GM12878 (cell line): ENCODE data around the gene IL4I1. TPM values are rescaled to one million over a fixed set of nuclear protein-coding genes. Genes with fewer than 3 reads are reported as not detected.

ENCODE experiments used
- BHLHE40 ChIP-seq, 2 experiments: fragments of 450-650 bp in 1 of 2; IDR thresholded peaks; 2 replicates each; pipeline ENCODE4 v1.6.1; 2011 to 2017; ENCODE audit warnings: low read depth in 2 of 2, borderline replicate concordance in 1 of 2, improper control_type of control experiment in 1 of 2, low read length in 1 of 2, mild to moderate bottlenecking in 1 of 2
- BMI1 ChIP-seq: fragments of 450-650 bp; IDR thresholded peaks from 2 replicates; pipeline ENCODE4 v1.6.1; 2016; ENCODE audit warnings: mild to moderate bottlenecking, moderate library complexity, borderline replicate concordance
- CREM ChIP-seq: IDR thresholded peaks from 2 replicates; pipeline ENCODE4 v1.6.1; 2014; ENCODE audit warnings: antibody characterized with exemption, low read depth
- DPF2 ChIP-seq: fragments of 450-650 bp; IDR thresholded peaks from 2 replicates; pipeline ENCODE4 v1.6.1; 2017; ENCODE audit warnings: mild to moderate bottlenecking
- ESRRA ChIP-seq: IDR thresholded peaks from 2 replicates; pipeline ENCODE4 v1.6.1; 2012; ENCODE audit warnings: mild to moderate bottlenecking, low read length, improper control_type of control experiment
- HDAC6 ChIP-seq: fragments of 200-600 bp; sonication (generic); IDR thresholded peaks from one replicate; pipeline ENCODE4 v1.8.0; 2017; ENCODE audit warnings: antibody characterized with exemption; ENCODE audit not compliant: unreplicated experiment
- IKZF1 ChIP-seq: fragments of 450-650 bp; conservative IDR thresholded peaks from 2 replicates; pipeline ENCODE4 v1.6.1; 2017; ENCODE audit warnings: antibody characterized with exemption, mild to moderate bottlenecking
- JUND ChIP-seq: IDR thresholded peaks from 2 replicates; pipeline ENCODE4 v1.6.1; 2012; ENCODE audit warnings: low read depth, mild to moderate bottlenecking, low read length, improper control_type of control experiment, moderate library complexity
- KLF5 ChIP-seq: fragments of 450-650 bp; IDR thresholded peaks from 2 replicates; pipeline ENCODE4 v1.6.1; 2014; ENCODE audit warnings: mild to moderate bottlenecking; ENCODE audit not compliant: partially characterized antibody
- NBN ChIP-seq: fragments of 450-650 bp; IDR thresholded peaks from 2 replicates; pipeline ENCODE4 v1.6.1; 2016
- NFYA ChIP-seq: IDR thresholded peaks from 2 replicates; pipeline ENCODE4 v1.6.1; 2011; ENCODE audit warnings: low read depth, mild to moderate bottlenecking, low read length, improper control_type of control experiment, borderline replicate concordance
- PAX5 ChIP-seq: IDR thresholded peaks from 2 replicates; pipeline ENCODE4 v1.6.1; 2011; ENCODE audit warnings: low read depth, low read length, borderline replicate concordance
- POLR2AphosphoS2 ChIP-seq: IDR thresholded peaks from 2 replicates; pipeline ENCODE4 v1.6.1; 2011; ENCODE audit warnings: low read depth, mild to moderate bottlenecking, low read length, improper control_type of control experiment, moderate library complexity
- RBBP5 ChIP-seq: fragments of 200-600 bp; sonication (generic); conservative IDR thresholded peaks from 2 replicates; pipeline ENCODE4 v1.6.1; 2016
- SIN3A ChIP-seq: IDR thresholded peaks from 2 replicates; pipeline ENCODE4 v1.6.1; 2012; ENCODE audit warnings: low read depth, low read length, improper control_type of control experiment
- STAT3 ChIP-seq: IDR thresholded peaks from 2 replicates; pipeline ENCODE4 v1.6.1; 2011; ENCODE audit warnings: low read depth, low read length, improper control_type of control experiment
- WRNIP1 ChIP-seq: IDR thresholded peaks from 2 replicates; pipeline ENCODE4 v1.6.1; 2011; ENCODE audit warnings: low read depth, low read length, improper control_type of control experiment, borderline replicate concordance
- ZZZ3 ChIP-seq: IDR thresholded peaks from 2 replicates; pipeline ENCODE4 v1.6.1; 2011; ENCODE audit warnings: low read depth; ENCODE audit not compliant: control insufficient read depth, insufficient read length
- polyA plus RNA-seq, 11 experiments: library from polyadenylated mRNA; depleted of rRNA in 4 of 11; unstranded in 6 of 11; stranded (reverse) in 5 of 11; fragments of >200 nt; fragmentation: Nextera tagmentation in 4 of 11; fragmentation: Illumina TruSeq in 1 of 11; extraction: Ambion mirVana in 4 of 11; extraction: Trizol in 1 of 11; gene quantifications; 1 replicate in 1 of 11; 2 replicates in 10 of 11; pipeline versions ENCODE4 v1.2.1 to v1.2.3, GENCODE V29; 2011 to 2016; ENCODE audit warnings: inconsistent platforms in 2 of 11, missing spikeins in 2 of 11, low read depth in 1 of 11
- total RNA-seq, 4 experiments: library from RNA; depleted of rRNA in 3 of 4; stranded (reverse); fragments of >200 nt in 3 of 4; fragmentation: Illumina TruSeq in 1 of 4; extraction: Trizol in 1 of 4; gene quantifications; 2 replicates each; pipeline versions ENCODE4 v1.2.1 to v1.2.3, GENCODE V29; 2013 to 2021
- TF ChIP-seq, protein P1 (sequence below): fragments of 450-650 bp; IDR thresholded peaks from 2 replicates; pipeline ENCODE4 v1.6.1; 2017; ENCODE audit warnings: borderline replicate concordance
- TF ChIP-seq, protein P2 (sequence below): IDR thresholded peaks from 2 replicates; pipeline ENCODE4 v1.6.1; 2012; ENCODE audit warnings: low read depth, low read length, improper control_type of control experiment
- TF ChIP-seq, protein P3 (sequence below): fragments of 450-650 bp; IDR thresholded peaks from 2 replicates; pipeline ENCODE4 v1.6.1; 2017; ENCODE audit warnings: mild to moderate bottlenecking, low read depth, inconsistent platforms; ENCODE audit not compliant: poor library complexity, severe bottlenecking
- TF ChIP-seq, protein P4 (sequence below): fragments of 150-350 bp; IDR thresholded peaks from 2 replicates; pipeline ENCODE4 v1.6.1; 2014; ENCODE audit warnings: mild to moderate bottlenecking, low read depth, low read length
- TF ChIP-seq, protein P5 (sequence below): IDR thresholded peaks from 2 replicates; pipeline ENCODE4 v1.6.1; 2012; ENCODE audit warnings: low read depth, low read length, improper control_type of control experiment
- TF ChIP-seq, protein P6 (sequence below): fragments of 450-650 bp; IDR thresholded peaks from 2 replicates; pipeline ENCODE4 v1.6.1; 2016; ENCODE audit warnings: mild to moderate bottlenecking

Gene IL4I1
- total and polyA plus RNA-seq, 10 of the 15 experiments (the other 5 are each of a cell fraction or from before 2014, with no cell fraction given), result 0.62 to 83.8 (median 42.8) TPM

DNA sequence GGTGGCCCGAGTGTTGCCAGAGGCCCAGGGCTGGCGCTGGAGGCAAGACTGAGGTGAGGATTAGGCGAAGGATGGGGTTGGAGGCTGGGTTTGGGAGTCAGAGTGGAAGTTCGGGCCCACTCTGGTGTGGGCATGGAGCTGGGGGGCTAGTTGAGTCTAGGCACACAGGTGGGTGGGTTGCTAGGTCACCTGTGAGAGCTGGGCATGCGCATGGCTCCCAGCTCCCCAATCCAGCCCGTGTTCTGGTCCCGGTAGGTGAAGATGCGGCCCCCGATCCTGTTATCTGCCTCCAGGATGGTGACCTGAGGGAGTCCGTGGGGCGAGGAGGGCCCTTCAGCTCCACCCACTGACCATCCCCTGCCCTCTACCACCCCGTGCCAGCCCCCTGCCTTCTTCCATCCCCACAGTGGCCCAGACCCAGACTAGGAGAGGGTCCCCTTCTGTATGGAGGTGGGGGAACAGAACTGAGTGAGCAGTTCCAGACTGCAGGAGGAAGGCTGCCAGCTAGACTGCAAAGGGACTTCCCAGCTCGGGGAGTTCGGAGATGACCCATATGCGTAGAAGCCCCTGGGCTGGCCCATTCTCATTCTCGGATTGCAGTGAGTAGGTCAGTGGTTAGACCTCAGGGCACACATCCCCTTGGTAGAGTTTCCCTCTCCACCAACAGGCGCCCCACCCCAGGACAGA lies 1.7 kb downstream of the IL4I1 start (continued):
- no peak for TF ChIP-seq RBBP5
- TF ChIP-seq, protein P1, sequence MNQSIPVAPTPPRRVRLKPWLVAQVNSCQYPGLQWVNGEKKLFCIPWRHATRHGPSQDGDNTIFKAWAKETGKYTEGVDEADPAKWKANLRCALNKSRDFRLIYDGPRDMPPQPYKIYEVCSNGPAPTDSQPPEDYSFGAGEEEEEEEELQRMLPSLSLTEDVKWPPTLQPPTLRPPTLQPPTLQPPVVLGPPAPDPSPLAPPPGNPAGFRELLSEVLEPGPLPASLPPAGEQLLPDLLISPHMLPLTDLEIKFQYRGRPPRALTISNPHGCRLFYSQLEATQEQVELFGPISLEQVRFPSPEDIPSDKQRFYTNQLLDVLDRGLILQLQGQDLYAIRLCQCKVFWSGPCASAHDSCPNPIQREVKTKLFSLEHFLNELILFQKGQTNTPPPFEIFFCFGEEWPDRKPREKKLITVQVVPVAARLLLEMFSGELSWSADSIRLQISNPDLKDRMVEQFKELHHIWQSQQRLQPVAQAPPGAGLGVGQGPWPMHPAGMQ, result no peak
- TF ChIP-seq ZZZ3, result no peak
- TF ChIP-seq, protein P2, sequence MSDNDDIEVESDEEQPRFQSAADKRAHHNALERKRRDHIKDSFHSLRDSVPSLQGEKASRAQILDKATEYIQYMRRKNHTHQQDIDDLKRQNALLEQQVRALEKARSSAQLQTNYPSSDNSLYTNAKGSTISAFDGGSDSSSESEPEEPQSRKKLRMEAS, result no peak
- peak; percentile 82; the same call in 1 of the 2 replicates for TF ChIP-seq IKZF1
- peak; percentile 17; the same call in 1 of the 2 replicates for TF ChIP-seq DPF2
- peak; percentile 14; the same call in 1 of the 2 replicates for TF ChIP-seq JUND
- TF ChIP-seq BHLHE40 (IDR thresholded peaks at IDR 0.05; ENCODE audit: borderline replicate concordance in 1 of 2, low read depth in 2 of 2, low read length in 1 of 2), result peak in 1 of 2 experiments; percentile 73; a peak in 3 of 4 replicates
- no peak for TF ChIP-seq STAT3
- no peak for TF ChIP-seq NBN
- TF ChIP-seq NFYA, result no peak
- TF ChIP-seq, protein P3, sequence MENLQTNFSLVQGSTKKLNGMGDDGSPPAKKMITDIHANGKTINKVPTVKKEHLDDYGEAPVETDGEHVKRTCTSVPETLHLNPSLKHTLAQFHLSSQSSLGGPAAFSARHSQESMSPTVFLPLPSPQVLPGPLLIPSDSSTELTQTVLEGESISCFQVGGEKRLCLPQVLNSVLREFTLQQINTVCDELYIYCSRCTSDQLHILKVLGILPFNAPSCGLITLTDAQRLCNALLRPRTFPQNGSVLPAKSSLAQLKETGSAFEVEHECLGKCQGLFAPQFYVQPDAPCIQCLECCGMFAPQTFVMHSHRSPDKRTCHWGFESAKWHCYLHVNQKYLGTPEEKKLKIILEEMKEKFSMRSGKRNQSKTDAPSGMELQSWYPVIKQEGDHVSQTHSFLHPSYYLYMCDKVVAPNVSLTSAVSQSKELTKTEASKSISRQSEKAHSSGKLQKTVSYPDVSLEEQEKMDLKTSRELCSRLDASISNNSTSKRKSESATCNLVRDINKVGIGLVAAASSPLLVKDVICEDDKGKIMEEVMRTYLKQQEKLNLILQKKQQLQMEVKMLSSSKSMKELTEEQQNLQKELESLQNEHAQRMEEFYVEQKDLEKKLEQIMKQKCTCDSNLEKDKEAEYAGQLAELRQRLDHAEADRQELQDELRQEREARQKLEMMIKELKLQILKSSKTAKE, result peak; percentile 58
- peak; percentile 40; the same call in 1 of the 2 replicates for TF ChIP-seq CREM
- TF ChIP-seq, protein P4, sequence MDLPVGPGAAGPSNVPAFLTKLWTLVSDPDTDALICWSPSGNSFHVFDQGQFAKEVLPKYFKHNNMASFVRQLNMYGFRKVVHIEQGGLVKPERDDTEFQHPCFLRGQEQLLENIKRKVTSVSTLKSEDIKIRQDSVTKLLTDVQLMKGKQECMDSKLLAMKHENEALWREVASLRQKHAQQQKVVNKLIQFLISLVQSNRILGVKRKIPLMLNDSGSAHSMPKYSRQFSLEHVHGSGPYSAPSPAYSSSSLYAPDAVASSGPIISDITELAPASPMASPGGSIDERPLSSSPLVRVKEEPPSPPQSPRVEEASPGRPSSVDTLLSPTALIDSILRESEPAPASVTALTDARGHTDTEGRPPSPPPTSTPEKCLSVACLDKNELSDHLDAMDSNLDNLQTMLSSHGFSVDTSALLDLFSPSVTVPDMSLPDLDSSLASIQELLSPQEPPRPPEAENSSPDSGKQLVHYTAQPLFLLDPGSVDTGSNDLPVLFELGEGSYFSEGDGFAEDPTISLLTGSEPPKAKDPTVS, result no peak
- no peak for TF ChIP-seq HDAC6
- TF ChIP-seq BMI1, result no peak
- TF ChIP-seq WRNIP1, result no peak
- TF ChIP-seq SIN3A, result no peak
- TF ChIP-seq, protein P5, sequence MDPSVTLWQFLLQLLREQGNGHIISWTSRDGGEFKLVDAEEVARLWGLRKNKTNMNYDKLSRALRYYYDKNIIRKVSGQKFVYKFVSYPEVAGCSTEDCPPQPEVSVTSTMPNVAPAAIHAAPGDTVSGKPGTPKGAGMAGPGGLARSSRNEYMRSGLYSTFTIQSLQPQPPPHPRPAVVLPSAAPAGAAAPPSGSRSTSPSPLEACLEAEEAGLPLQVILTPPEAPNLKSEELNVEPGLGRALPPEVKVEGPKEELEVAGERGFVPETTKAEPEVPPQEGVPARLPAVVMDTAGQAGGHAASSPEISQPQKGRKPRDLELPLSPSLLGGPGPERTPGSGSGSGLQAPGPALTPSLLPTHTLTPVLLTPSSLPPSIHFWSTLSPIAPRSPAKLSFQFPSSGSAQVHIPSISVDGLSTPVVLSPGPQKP, result no peak
- TF ChIP-seq, protein P6, sequence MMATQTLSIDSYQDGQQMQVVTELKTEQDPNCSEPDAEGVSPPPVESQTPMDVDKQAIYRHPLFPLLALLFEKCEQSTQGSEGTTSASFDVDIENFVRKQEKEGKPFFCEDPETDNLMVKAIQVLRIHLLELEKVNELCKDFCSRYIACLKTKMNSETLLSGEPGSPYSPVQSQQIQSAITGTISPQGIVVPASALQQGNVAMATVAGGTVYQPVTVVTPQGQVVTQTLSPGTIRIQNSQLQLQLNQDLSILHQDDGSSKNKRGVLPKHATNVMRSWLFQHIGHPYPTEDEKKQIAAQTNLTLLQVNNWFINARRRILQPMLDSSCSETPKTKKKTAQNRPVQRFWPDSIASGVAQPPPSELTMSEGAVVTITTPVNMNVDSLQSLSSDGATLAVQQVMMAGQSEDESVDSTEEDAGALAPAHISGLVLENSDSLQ, result no peak
- no peak; the same call in 1 of the 2 replicates for TF ChIP-seq ESRRA
- TF ChIP-seq POLR2AphosphoS2, result no peak
- TF ChIP-seq PAX5, result peak; percentile 77; the same call in 1 of the 2 replicates
- TF ChIP-seq KLF5, result no peak
